NCI-H146 treated with DMSO at 0.1 percent for 48 hours (cell line): ENCODE measurements around the gene SUMF1.

ENCODE experiments used
- DNase-seq: peaks from one replicate; lab custom pipeline; 2025; ENCODE audit not compliant: unreplicated experiment; lab: John Stamatoyannopoulos, UW

Gene SUMF1

GRCh38 chr3:4466741-4467521, at the start of gene SUMF1:
Gene SUMF1 (minus strand): TSS chr3:4467269. CDS start chr3:4467245, 24 bp downstream.
- DNase-seq: peak; percentile 52

- DNase-seq: no peak
Observed at GRCh38 chr3:4515916-4516579, 49.0 kb upstream of the SUMF1 start.

GRCh38 chr3:4514916-4515315, 47.8 kb upstream of the SUMF1 start:
- no peak for DNase-seq

GRCh38 chr3:4514321-4514720, 47.3 kb upstream of the SUMF1 start:
- no peak for DNase-seq

GRCh38 chr3:4512895-4513616, 46.0 kb upstream of the SUMF1 start:
- no peak for DNase-seq

GRCh38 chr3:4511491-4512262, 44.6 kb upstream of the SUMF1 start:
- no peak for DNase-seq

GRCh38 chr3:4509983-4510755, 43.1 kb upstream of the SUMF1 start:
- no peak for DNase-seq

- DNase-seq: no peak
Observed at GRCh38 chr3:4509043-4509442, 42.0 kb upstream of the SUMF1 start.

GRCh38 chr3:4508048-4508981, 41.2 kb upstream of the SUMF1 start:
- no peak for DNase-seq

GRCh38 chr3:4507024-4507596, 40.0 kb upstream of the SUMF1 start:
- DNase-seq: no peak

GRCh38 chr3:4506559-4507023, 39.5 kb upstream of the SUMF1 start:
- DNase-seq: no peak

- DNase-seq: no peak
Observed at GRCh38 chr3:4505688-4506558, 38.9 kb upstream of the SUMF1 start.

GRCh38 chr3:4504340-4505261, 37.5 kb upstream of the SUMF1 start:
- no peak for DNase-seq

GRCh38 chr3:4503050-4503449, 36.0 kb upstream of the SUMF1 start:
- no peak for DNase-seq

GRCh38 chr3:4501927-4502326, 34.9 kb upstream of the SUMF1 start:
- no peak for DNase-seq

- no peak for DNase-seq
Observed at GRCh38 chr3:4501437-4501836, 34.4 kb upstream of the SUMF1 start.

- DNase-seq: no peak
Observed at GRCh38 chr3:4498446-4498845, 31.4 kb upstream of the SUMF1 start.
